NCI-H748 (cell line): Measurements from ENCODE around the gene ZNF22.
A peak's percentile ranks its signal among the peaks of the same experiment; 100 is the strongest.

Source experiments
- DNase-seq: peaks from one replicate; lab custom pipeline; 2025; ENCODE audit not compliant: unreplicated experiment; lab: John Stamatoyannopoulos, UW

Gene ZNF22

DNA sequence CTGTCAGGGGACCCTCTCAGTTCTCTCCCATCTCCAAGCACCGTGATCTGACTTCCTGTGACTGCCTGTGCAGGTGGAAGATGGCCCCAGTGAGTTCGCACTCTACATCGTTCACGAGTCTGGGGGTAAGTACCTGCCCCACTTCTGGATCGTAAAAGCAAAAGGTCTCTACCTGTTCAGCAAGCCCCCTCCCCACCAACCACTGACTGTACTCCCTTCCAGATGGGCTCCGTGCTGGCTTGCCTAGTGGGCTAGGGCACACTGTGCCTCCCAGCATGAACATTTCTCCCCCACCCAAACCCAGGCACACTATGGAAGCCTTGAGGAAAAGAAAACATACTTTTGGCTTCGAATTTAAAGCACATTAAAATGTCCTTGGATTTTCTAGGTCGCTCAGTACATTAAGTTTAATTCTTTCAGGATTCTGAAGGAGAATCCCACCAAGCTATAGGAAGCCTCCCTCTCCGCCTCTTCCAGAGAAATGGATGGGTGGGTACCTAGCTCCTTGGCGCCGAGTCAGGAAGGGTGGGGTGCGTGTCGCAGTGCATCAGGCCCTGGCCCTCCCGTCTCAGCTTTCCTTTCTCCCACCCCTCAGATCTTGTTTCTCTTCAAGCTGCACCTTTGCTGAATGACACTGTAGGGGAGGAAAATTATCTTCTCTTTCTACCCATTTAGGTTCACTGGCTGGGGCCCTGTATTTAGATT, 11.0 kb upstream of the ZNF22 start:
- DNase-seq = no peak

DNA sequence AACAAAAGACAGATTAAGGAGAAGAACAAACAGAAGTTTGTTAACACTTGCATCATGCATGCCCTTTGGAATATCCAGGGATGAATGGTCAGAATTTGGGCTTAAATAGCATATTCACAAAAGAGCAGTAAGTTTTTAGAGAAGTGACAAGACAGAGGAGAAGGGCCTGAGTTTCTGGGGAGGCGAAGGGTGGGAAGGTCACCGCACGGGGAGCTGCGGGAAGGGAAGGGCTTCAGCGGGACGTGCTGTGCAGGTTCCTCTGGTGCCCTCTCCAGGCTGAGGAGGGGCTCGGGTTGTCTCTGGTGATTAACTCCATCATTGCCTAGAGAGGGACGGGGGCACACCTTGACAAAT, 10.4 kb upstream of the ZNF22 start:
- DNase-seq = no peak

DNA sequence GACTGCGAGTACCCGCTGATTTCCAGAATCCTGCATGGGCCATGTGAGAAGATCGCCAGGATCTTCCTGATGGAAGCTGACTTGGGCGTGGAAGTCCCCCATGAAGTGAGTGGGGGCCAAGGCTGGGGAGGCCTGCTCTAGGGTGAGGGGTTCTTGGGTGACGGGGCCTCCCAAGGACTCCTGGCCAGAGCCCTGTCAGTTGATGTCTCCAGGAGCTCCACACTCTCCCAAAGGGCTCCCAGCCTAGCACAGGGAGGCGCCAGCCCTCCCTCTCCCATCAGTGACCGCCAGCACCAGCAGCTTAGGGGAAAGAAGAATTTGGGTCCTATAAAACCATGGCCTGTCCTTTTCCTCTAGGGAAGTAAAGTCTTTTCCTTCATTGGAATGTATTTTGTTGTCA, 9.8 kb upstream of the ZNF22 start:
- no peak for DNase-seq

DNA sequence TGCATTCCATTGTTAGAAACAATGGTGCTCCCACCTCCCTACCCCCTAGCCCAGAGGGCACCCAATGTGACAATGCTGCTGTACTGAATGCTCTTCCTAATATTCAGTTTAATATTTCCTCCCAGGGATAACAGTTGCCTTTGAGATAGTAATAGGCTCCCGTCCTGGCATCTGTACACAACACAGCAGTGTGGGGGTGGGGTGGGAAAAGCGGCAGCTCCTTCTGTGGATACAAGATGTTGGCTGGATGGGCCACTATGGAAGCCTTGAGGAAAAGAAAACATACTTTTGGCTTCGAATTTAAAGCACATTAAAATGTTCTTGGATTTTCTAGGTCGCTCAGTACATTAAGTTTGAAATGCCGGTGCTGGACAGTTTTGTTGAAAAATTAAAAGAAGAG, 9.2 kb upstream of the ZNF22 start:
- DNase-seq = no peak

DNA sequence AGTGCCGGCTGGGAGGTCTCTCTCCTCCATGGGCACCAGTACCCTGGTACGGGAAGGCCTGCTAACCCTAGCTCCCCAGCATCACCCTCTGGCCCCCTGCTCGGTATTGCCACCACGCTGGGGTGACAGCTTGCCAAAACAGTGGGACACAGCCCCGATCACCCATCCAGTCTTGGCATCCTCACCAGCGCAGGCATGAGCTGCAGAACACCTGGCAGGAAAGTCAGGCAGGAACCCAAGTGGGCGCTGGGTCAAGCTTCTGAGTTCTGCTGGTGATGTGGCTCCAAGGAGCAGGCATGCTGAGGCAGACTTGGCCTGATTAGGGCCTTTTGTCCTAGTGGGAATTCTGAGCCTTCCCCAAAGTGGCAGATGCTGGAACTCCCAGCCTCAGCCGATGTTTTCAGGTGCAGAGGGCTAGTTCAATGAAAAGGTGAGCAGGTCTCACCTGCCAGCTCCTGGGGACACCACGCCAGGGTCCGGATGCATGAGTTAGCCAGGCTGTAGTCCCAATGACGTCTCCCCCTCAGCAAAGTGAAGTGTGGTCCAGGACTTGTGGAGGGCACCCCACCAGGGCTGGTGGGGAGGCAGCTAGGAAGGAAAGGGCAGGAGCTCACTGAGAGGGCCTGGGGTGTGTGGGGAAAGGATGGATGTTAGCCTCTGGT, 8.5 kb upstream of the ZNF22 start:
- no peak for DNase-seq

DNA sequence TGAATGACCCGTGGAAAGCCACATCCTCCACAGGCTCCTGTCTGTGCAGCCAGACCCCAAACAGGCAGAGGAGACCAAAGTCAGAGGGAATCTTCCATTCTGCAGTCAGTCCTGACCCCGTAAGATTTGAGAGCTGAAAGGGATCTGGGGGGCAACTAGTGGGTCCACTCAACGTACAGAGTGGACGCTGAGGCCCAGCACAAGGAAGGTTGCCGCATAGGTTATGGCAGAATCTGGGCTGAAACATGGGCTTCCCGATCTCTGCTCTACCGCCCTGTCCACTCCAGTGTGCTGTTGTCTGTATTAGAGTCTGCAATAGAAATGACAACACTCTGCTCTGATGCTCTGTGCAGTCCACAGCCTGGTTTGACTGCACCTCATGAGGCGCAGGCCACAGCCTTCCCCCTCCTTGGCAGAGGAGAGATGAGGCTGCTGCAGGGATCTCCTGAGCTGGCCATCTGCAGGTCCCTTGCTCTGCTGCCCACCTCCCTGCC, 7.9 kb upstream of the ZNF22 start:
- DNase-seq = no peak

DNA sequence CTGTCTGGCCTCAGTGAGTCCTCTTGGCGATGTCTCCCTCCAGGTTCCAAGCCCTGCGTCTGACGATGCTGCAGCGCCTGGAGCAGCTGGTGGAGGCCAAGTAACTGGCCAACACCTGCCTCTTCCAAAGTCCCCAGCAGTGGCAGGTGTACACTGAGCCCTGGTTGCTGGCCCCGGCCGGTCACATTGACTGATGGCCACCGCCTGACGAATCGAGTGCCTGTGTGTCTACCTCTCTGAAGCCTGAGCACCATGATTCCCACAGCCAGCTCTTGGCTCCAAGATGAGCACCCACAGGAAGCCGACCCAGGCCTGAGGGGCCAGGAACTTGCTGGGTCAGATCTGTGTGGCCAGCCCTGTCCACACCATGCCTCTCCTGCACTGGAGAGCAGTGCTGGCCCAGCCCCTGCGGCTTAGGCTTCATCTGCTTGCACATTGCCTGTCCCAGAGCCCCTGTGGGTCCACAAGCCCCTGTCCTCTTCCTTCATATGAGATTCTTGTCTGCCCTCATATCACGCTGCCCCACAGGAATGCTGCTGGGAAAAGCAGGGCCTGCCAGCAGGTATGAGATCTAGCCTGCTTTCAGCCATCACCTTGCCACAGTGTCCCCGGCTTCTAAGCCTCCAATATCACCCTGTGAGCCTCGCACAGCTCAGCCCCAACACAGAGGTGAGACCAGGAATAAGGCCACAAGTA, 7.3 kb upstream of the ZNF22 start:
- DNase-seq = no peak

DNA sequence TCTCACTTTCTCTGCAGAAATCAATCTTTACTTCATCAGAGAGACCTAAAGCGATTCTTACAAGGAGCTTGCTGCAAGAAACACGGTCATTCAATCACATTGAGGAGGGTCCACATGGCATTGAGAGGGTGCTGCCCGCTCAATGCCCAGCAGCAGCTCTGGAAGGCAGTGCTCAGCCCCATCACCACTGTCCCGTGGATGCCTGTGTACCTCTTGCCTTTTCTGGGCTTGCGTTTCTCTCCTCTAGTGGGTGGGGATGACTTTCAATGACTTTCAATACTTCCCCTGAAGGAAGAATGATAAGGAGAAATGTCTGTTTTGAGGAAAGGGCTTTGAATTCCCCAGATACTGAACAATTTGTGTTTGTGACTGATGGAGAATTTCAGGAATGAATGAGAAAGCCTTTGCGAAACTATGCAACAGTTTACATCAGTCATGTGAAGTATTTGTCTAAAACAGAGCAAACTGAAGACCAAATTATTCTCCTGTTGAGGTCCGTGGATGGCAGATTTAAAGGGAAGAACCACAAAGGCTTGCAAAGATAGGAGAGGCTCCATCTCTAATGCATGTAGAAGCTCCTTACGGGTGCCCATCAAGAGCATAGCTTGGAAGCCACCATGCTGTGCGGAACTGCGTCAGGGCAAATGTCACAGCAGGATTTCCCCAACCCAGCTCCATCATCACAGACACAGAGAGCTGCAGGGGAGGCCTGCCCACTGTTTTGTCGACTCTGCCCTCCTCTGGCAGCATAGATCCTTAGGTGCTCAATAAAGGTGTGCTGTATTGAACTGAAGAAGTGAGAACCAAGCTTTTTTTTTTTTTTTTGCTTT, 6.6 kb upstream of the ZNF22 start:
- no peak for DNase-seq

DNA sequence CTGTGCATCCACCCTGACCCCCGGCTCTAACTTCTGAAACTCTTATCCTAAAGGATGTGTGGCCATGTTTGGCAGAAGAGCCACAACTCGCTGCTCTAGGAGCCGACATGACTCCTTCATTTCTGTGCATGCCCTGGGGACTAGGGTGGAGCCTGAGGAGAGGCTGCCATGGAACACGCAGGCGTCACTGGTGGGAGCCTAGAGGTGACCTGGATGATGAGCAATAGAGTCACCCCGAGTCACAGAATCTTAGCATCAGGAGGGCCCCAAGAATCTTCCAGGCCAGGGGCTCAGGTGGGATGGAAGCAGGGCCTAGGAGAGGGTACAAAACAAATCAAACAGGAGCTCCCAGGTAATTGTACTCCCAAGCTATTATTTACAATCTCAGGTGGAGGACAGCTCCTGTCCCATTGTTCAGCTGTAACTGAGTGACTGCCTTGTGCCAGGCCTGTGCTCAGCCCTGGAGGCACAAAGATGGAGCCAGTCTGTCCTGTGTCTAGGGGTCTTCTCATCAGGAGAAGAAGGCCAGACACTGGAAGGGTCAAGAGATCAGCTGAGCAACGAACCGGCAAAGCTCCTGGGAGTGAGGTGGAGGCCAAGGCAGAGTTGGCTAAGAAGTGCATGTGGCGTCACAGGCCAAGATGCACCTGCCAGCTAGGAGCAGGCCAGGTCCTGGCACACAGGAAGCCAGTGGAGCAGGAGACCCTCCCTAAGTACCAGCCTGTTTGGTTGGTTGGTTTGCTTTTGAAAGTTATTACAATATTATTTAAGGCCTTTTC, 5.8 kb upstream of the ZNF22 start:
- DNase-seq = no peak

DNA sequence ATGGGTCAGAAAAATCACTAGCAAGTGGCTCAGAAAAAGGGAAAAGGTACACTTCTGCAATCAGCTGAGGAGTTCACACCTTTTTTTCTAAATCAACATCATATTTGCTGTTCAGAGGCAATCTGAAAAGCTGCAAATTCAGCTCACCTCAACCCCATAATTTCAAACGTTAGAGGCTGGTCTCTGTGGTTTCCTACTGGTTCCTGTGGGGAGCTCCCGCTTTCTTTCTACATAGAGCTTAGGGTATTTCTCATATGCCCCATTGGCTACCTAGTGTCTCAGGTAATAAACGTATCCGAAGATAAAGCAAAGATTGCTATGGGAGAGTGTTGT, 5.2 kb upstream of the ZNF22 start:
- DNase-seq = no peak

DNA sequence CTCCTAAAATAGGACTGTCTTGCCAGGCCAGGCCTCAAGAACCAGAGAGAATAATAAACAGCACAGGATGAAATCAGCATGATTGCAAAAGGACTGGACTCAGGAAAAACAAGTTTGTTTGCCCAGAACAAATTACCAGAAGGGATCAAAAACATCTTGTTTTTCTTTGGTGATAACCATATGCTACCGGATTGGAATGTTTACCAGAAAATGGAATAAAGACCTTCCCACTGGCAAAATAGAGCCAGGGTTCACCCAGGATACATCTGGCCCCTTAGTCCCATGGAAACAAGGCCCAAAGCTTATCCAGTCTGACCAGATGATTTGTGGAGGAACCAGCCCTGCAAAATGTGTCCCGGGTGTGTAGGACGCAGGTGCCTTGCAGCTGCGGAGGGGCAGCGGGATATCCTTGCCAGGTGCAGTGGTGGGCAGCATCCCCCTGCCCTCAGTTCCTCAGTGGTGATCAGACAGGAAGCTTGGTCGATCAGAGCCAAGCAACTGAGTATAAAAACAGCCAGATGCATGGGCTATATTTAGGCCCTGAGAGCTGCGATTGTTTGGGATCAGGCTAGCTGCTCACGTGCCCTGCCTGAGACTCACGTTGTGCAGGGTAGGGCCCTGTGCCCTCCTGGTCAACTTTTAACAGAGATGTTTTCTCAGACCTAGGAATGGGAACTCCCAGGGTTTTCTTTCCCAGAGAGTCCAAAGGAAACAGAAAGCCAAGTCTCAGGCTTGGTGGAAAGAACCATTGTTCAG, 4.6 kb upstream of the ZNF22 start:
- no peak for DNase-seq

DNA sequence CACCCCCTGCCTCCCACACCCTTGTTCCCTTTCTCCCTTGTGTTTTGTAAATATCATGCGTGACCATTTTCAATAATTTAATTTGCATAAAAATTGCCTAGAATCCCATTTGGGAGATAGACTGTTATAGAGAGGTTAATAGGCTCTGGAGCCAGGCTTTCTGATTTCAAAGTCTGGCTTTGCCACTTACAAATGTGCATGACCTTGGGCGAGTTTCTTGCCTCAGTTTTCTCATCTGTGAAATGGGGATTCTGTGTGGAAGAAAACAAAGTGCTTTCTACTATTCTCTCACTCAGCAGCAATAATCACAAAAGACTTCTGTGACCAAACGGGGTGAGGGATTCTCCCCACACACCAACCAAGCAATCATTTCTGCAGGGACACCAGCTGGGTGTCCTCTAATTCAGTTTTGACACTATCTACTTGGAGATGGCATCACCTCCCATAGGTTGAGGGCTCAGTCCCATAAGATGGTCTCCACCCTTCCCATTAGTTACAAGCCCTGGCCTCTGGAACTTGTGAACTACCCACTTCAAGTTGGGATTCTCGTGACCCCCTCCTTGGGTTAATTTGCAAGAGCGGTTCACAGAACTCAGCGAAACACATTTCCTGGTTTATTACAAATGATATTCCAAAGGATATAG, 3.5 kb upstream of the ZNF22 start:
- DNase-seq = no peak

DNA sequence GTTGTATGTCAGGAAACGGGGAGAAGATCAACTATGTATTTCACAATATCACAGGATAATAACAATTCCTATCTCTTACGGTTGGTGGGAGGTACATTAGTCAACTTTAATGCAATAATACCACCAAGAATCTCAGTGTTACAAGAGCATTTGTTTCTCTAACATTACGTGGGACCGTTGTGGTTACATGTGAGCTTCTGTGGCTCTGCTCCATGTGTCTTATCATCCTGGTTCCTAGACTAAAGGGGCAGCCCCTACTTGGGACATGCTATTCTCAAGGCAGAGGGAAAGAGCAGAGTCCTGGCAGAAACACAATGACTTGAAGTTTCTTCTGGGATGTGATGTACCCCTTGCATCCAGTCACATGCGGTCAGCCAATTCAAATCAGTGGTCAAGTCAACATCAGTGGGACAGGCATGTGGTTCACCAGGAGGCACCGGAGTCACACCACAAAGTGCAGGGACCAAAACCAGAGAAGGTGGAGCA, 2.5 kb upstream of the ZNF22 start:
- DNase-seq = no peak

DNA sequence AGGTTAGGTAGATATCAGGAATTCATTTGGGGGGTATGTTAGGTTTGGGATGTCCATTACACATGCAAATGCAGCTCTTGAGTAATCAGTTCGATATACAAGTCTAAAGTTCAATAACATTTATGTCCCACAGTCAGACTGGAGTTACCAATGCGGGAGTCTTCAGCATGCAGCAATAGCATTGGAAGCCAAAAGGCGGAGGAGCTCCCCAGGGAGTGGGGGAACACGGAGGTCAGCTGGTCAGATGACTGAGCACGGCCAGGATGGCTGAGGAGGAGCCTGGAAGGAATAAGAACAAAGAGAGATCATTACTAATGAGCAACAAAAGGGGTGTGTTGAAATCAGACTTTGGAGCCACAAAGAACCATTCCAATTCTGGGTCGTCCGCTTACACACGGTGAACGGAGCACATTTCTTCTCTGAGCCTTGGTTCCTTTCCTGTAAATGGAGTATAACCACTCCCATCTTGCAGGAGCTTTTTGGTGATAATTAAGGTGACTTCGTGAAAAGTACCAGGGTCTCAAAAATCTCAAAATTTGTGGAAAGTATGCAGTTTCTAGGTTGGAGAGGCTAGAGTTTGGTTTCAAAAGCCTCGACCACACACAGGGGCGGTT, 478 bp upstream of the ZNF22 start:
- no peak for DNase-seq

DNA sequence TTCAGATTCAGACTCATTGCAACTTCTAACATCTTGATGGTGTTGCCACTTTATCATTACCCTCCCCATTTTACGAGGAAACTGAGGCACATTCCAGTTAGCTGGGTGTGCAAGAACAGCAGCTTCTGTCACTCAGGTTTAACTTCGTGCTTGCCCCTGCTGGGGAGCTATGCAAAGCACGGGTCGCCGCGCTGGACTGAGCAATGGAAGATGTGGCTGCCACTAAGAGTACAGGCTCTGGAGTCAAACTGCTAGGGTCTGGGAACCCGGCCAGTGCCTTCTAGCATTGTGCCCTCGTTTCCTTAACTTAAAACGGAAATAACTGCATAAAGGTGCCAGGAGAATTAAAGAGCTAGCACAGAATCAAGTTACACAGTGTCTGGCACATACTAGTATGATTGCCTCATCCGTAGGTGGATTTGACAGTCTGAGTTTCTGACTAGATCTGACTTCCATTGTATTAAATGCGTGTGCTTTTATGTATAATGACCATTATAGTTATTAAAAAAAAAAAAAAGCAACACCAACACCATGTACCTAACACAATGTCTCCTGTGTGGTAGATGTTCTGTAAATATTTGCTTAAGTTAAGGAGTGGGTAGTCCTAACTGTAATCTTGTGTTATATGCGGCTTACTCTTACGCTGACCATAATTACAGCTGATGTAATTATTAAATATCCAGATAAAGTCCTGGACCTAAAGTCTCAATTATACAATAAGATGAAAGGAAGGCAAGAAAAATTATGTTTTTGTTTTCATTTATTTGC, 842 bp downstream of the ZNF22 start:
- peak; percentile 51 for DNase-seq

DNA sequence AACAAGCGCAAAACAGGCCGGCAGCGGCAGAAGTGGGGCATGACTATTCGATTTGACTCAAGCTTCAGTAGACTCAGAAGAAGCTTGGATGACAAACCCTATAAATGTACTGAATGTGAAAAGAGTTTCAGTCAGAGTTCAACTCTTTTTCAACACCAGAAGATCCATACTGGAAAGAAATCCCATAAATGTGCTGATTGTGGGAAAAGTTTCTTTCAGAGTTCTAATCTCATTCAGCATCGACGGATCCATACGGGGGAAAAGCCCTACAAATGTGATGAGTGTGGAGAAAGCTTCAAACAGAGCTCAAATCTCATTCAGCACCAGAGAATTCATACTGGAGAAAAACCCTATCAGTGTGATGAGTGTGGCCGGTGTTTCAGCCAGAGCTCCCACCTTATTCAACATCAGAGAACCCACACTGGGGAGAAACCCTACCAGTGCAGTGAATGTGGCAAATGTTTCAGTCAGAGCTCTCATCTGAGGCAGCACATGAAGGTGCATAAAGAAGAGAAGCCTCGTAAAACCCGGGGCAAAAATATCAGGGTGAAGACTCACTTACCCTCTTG, 2.8 kb downstream of the ZNF22 start:
- DNase-seq = no peak

DNA sequence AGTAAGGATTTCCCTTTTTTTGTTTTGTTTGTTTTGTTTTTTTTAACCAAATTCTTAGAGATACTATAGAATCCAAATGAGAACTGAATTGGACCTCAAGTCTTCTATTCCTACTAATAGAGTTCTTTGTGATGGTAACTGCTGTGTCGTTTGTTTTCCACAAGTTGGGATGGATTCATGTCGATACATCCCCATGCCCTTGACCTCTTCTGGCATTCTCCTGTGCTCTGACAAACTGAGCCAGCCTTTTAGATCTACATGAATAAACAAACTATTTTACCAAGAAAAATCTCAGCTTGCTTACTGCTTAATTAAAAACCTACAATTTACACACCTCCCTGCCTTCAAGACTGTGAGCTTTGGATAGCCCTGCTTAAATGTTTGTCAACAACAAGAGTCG, 3.9 kb downstream of the ZNF22 start:
- no peak for DNase-seq

DNA sequence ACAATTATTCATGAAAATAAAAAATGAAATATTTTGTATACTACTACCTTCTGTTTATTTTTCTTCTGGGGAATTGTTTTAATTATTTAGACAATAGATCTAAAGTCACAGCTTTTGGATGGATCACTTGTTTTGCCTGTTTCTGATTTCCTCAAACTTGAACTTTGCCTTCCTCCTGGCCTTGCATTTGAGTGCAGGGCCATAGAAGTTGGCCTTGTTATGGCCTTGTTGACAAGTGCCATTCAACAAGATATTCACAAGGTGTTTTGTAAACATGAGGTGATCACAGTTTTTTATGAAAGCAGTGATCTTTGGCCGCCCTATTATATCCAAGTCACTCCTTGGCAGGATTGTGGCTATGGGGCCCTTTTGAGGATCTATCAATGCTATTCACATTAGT, 4.6 kb downstream of the ZNF22 start:
- no peak for DNase-seq
